HepG2 (cell line): ENCODE results near the gene TACC2. TPM values are rescaled to one million over a fixed set of nuclear protein-coding genes. Genes with fewer than 3 reads are reported as not detected.
A peak's percentile ranks its signal among the peaks of the same experiment; 100 is the strongest.

Experiments
- DBP ChIP-seq: sonication (generic); formaldehyde crosslinking; IDR thresholded peaks from 2 replicates; pipeline ENCODE4 v1.4.0; 2020; ENCODE audit warnings: missing genetic modification reagents; ENCODE audit errors: not compliant biosample characterization
- DNMT3B ChIP-seq: conservative IDR thresholded peaks from 2 replicates; pipeline ENCODE4 v1.6.1; 2016; ENCODE audit warnings: missing biosample characterization, control low read depth
- DPF2 ChIP-seq: sonication (generic); formaldehyde crosslinking; IDR thresholded peaks from 2 replicates; pipeline ENCODE4 v1.4.0; 2020; ENCODE audit warnings: mild to moderate bottlenecking, low read depth, missing genetic modification reagents, borderline replicate concordance
- GLMP ChIP-seq: sonication (generic); formaldehyde crosslinking; IDR thresholded peaks from 2 replicates; pipeline ENCODE4 v1.9.0; 2021; ENCODE audit warnings: missing genetic modification reagents, mild to moderate bottlenecking, borderline replicate concordance
- ISX ChIP-seq: sonication (generic); formaldehyde crosslinking; conservative IDR thresholded peaks from 2 replicates; pipeline ENCODE4 v1.5.0; 2020; ENCODE audit warnings: missing genetic modification reagents
- KAT8 ChIP-seq: IDR thresholded peaks from 2 replicates; pipeline ENCODE4 v1.6.1; 2016; ENCODE audit warnings: missing genetic modification reagents, missing compliant biosample characterization
- MED1 ChIP-seq: sonication (generic); formaldehyde crosslinking; IDR thresholded peaks from 2 replicates; pipeline ENCODE4 v1.4.0; 2020; ENCODE audit warnings: missing genetic modification reagents
- MED8 ChIP-seq: sonication (generic); formaldehyde crosslinking; IDR thresholded peaks from 2 replicates; pipeline ENCODE4 v1.8.1; 2023; ENCODE audit warnings: mild to moderate bottlenecking, missing genetic modification reagents; ENCODE audit not compliant: insufficient replicate concordance
- MEIS2 ChIP-seq: sonication (generic); formaldehyde crosslinking; IDR thresholded peaks from 2 replicates; pipeline ENCODE4 v1.9.0; 2021; ENCODE audit warnings: mild to moderate bottlenecking, missing genetic modification reagents
- POLR2G ChIP-seq: fragments of 200-400 bp; formaldehyde crosslinking; IDR thresholded peaks from 2 replicates; pipeline ENCODE4 v1.6.1; 2018; ENCODE audit warnings: mild to moderate bottlenecking, low read depth, low read length, moderate library complexity
- RFX3 ChIP-seq: IDR thresholded peaks from 2 replicates; pipeline ENCODE4 v1.6.1; 2016; ENCODE audit warnings: missing biosample characterization, missing genetic modification reagents
- RNF219 ChIP-seq: sonication (generic); formaldehyde crosslinking; IDR thresholded peaks from 2 replicates; pipeline ENCODE4 v1.5.0; 2020; ENCODE audit warnings: mild to moderate bottlenecking, missing genetic modification reagents
- TFAP4 ChIP-seq: sonication (generic); IDR thresholded peaks from 2 replicates; pipeline ENCODE4 v1.6.1; 2016; ENCODE audit warnings: low read depth, borderline replicate concordance
- TRIM22 ChIP-seq: fragments of 450-650 bp; IDR thresholded peaks from 2 replicates; pipeline ENCODE4 v1.6.1; 2017
- YY1 ChIP-seq: IDR thresholded peaks from 2 replicates; pipeline ENCODE4 v1.6.1; 2011; ENCODE audit warnings: low read length, low read depth, moderate library complexity, mild to moderate bottlenecking; ENCODE audit not compliant: insufficient read depth, insufficient replicate concordance
- ZBTB26 ChIP-seq: IDR thresholded peaks from 2 replicates; pipeline ENCODE4 v1.6.1; 2016; ENCODE audit warnings: missing compliant biosample characterization, missing genetic modification reagents, borderline replicate concordance
- ZNF574 ChIP-seq: sonication (generic); formaldehyde crosslinking; IDR thresholded peaks from 2 replicates; pipeline ENCODE4 v1.4.0; 2020; ENCODE audit warnings: missing genetic modification reagents
- ZNF619 ChIP-seq: sonication (generic); formaldehyde crosslinking; IDR thresholded peaks from 2 replicates; pipeline ENCODE4 v1.4.0; 2020; ENCODE audit warnings: mild to moderate bottlenecking, missing genetic modification reagents
- polyA plus RNA-seq, 8 experiments: library from polyadenylated mRNA; depleted of rRNA in 3 of 8; stranded (reverse) in 7 of 8; unstranded in 1 of 8; fragments of >200 nt; fragmentation: Illumina TruSeq in 4 of 8; extraction: Trizol in 4 of 8; gene quantifications; 2 replicates each; pipeline versions ENCODE4 v1.2.1 to v1.2.3, GENCODE V29; 2011 to 2016; ENCODE audit warnings: low read depth in 4 of 8, missing spikeins in 1 of 8, mixed read lengths in 1 of 8; ENCODE audit not compliant: insufficient read depth in 1 of 8
- total RNA-seq, 5 experiments: library from RNA; depleted of rRNA; stranded (reverse); fragments of >200 nt; fragmentation: Illumina TruSeq; extraction: Trizol; gene quantifications; 2 replicates each; pipeline ENCODE4 v1.2.3, GENCODE V29; 2016; ENCODE audit warnings: low read depth in 1 of 5

TACC2 gene
- total and polyA plus RNA-seq, 2 of the 13 experiments (the other 11 are each of a cell fraction or from before 2014, with no cell fraction given): 11.8 to 16.0 TPM

- TF ChIP-seq TRIM22: no peak
- TF ChIP-seq RNF219 (CRISPR knock-in tag): no peak
- TF ChIP-seq MED8: no peak
- TF ChIP-seq KAT8 (CRISPR knock-in tag): peak; percentile 49; the same call in 1 of the 2 replicates
- peak; percentile 37; the same call in 1 of the 2 replicates for TF ChIP-seq POLR2G
- no peak for TF ChIP-seq DBP (CRISPR knock-in tag)
- no peak for TF ChIP-seq DNMT3B (CRISPR knock-in tag)
- TF ChIP-seq ZNF574 (CRISPR knock-in tag): 0 out of 2 replicates have a peak, but pooled peaks have one; percentile 44
- TF ChIP-seq ZNF619 (CRISPR knock-in tag): 0 out of 2 replicates have a peak, but pooled peaks have one; percentile 23
- TF ChIP-seq RFX3 (CRISPR knock-in tag): peak; percentile 69
- TF ChIP-seq GLMP: no peak
- TF ChIP-seq TFAP4: 0 out of 2 replicates have a peak, but pooled peaks have one; percentile 13
- no peak for TF ChIP-seq MEIS2
- TF ChIP-seq DPF2 (CRISPR knock-in tag): no peak
- no peak for TF ChIP-seq ZBTB26 (CRISPR knock-in tag)
- no peak for TF ChIP-seq ISX (CRISPR knock-in tag)
- peak; percentile 49 for TF ChIP-seq YY1
- TF ChIP-seq MED1 (CRISPR knock-in tag): peak; percentile 35; the same call in 1 of the 2 replicates
These were observed 55.2 kb downstream of the TACC2 start (continued) for GRCh38 chr10:122044045-122044661.
